HEK293 (cell line): Measurements from ENCODE around the gene LRRC57.

Experiments
- CTCF ChIA-PET: fragments of 350-600 bp; formaldehyde crosslinking; extraction: SDS; loops from one replicate; lab custom pipeline; 2021; ENCODE audit warnings: antibody characterized with exemption; lab: Yijun Ruan, JAX
- POLR2A ChIA-PET: fragments of 300-600 bp; formaldehyde crosslinking; extraction: SDS; loops from one replicate; lab custom pipeline; 2020; ENCODE audit warnings: antibody characterized with exemption, inconsistent platforms; lab: Yijun Ruan, JAX
- H3K27ac ChIP-seq: fragments of 200-500 bp; sonication (Bioruptor generic); 2 replicates; pipeline ENCODE4 v1.5.1; 2014; ENCODE audit warnings: low read depth, low read length, control low read depth, inconsistent platforms; ENCODE audit errors: extremely low read depth
- H3K36me3 ChIP-seq, 2 experiments: fragments of 200-500 bp in 1 of 2; sonication (Bioruptor generic) in 1 of 2; 1 replicate in 1 of 2; 2 replicates in 1 of 2; pipeline ENCODE4 v1.5.1; 2014 to 2017; ENCODE audit warnings: inconsistent platforms in 2 of 2, low read length in 2 of 2; ENCODE audit not compliant: control insufficient read depth in 2 of 2, insufficient read depth in 1 of 2
- H3K4me1 ChIP-seq: fragments of 200-500 bp; sonication (Bioruptor generic); 2 replicates; pipeline ENCODE4 v1.5.1; 2014; ENCODE audit warnings: mild to moderate bottlenecking, low read length, inconsistent platforms; ENCODE audit not compliant: control insufficient read depth, insufficient read depth
- H3K4me3 ChIP-seq: 2 replicates; pipeline ENCODE4 v1.5.1; 2011; ENCODE audit warnings: low read depth, mild to moderate bottlenecking, control low read depth, low read length, moderate library complexity
- H3K9me3 ChIP-seq: fragments of 200-500 bp; sonication (Bioruptor generic); 2 replicates; pipeline ENCODE4 v1.5.1; 2014; ENCODE audit warnings: low read depth, low read length, inconsistent platforms; ENCODE audit not compliant: control insufficient read depth, insufficient read depth
- GLIS2 ChIP-seq: fragments of 450-650 bp; formaldehyde crosslinking; IDR thresholded peaks from 2 replicates; pipeline ENCODE4 v1.5.1; 2016; ENCODE audit warnings: missing biosample characterization, missing genetic modification characterization
- PRDM4 ChIP-seq: fragments of 450-650 bp; formaldehyde crosslinking; IDR thresholded peaks from 2 replicates; pipeline ENCODE4 v1.5.1; 2017; ENCODE audit warnings: missing biosample characterization, missing genetic modification characterization
- PRDM6 ChIP-seq: fragments of 450-650 bp; formaldehyde crosslinking; IDR thresholded peaks from 2 replicates; pipeline ENCODE4 v1.5.1; 2017; ENCODE audit warnings: missing biosample characterization, missing genetic modification characterization
- RBAK ChIP-seq: fragments of 450-650 bp; formaldehyde crosslinking; IDR thresholded peaks from 2 replicates; pipeline ENCODE4 v1.5.1; 2016; ENCODE audit warnings: missing biosample characterization, missing genetic modification characterization
- TRIM28 ChIP-seq: IDR thresholded peaks from 2 replicates; pipeline ENCODE4 v1.6.1; 2011; ENCODE audit warnings: low read length, control low read depth, borderline replicate concordance
- ZBTB10 ChIP-seq: fragments of 450-650 bp; formaldehyde crosslinking; IDR thresholded peaks from 2 replicates; pipeline ENCODE4 v1.5.1; 2016; ENCODE audit warnings: missing biosample characterization, missing genetic modification characterization
- ZIC2 ChIP-seq: fragments of 450-650 bp; formaldehyde crosslinking; IDR thresholded peaks from 2 replicates; pipeline ENCODE4 v1.5.1; 2016; ENCODE audit warnings: missing biosample characterization, missing genetic modification characterization
- ZNF132 ChIP-seq: fragments of 450-650 bp; formaldehyde crosslinking; IDR thresholded peaks from 2 replicates; pipeline ENCODE4 v1.5.1; 2017; ENCODE audit warnings: missing biosample characterization, missing genetic modification characterization, borderline replicate concordance
- ZNF140 ChIP-seq: fragments of 450-650 bp; formaldehyde crosslinking; IDR thresholded peaks from 2 replicates; pipeline ENCODE4 v1.5.1; 2016; ENCODE audit warnings: missing biosample characterization, missing genetic modification characterization
- ZNF146 ChIP-seq: fragments of 450-650 bp; formaldehyde crosslinking; IDR thresholded peaks from 2 replicates; pipeline ENCODE4 v1.5.1; 2016; ENCODE audit warnings: missing biosample characterization, missing genetic modification characterization
- ZNF266 ChIP-seq: fragments of 450-650 bp; formaldehyde crosslinking; IDR thresholded peaks from 2 replicates; pipeline ENCODE4 v1.5.1; 2016; ENCODE audit warnings: missing biosample characterization, missing genetic modification characterization, low read depth
- ZNF394 ChIP-seq: fragments of 450-650 bp; formaldehyde crosslinking; IDR thresholded peaks from 2 replicates; pipeline ENCODE4 v1.5.1; 2016; ENCODE audit warnings: missing biosample characterization, missing genetic modification characterization, mild to moderate bottlenecking, moderate library complexity, borderline replicate concordance
- ZNF426 ChIP-seq: fragments of 450-650 bp; formaldehyde crosslinking; IDR thresholded peaks from 2 replicates; pipeline ENCODE4 v1.5.1; 2017; ENCODE audit warnings: missing biosample characterization, missing genetic modification characterization, mild to moderate bottlenecking, inconsistent platforms, moderate library complexity
- ZNF488 ChIP-seq: fragments of 450-650 bp; formaldehyde crosslinking; IDR thresholded peaks from 2 replicates; pipeline ENCODE4 v1.5.1; 2016; ENCODE audit warnings: missing biosample characterization, missing genetic modification characterization
- ZNF514 ChIP-seq: fragments of 450-650 bp; formaldehyde crosslinking; IDR thresholded peaks from 2 replicates; pipeline ENCODE4 v1.5.1; 2016; ENCODE audit warnings: missing biosample characterization, missing genetic modification characterization
- ZNF549 ChIP-seq: fragments of 450-650 bp; IDR thresholded peaks from 2 replicates; pipeline ENCODE4 v1.5.1; 2018; ENCODE audit warnings: missing biosample characterization, missing genetic modification characterization, mild to moderate bottlenecking, inconsistent platforms, moderate library complexity
- ZNF558 ChIP-seq: fragments of 450-650 bp; formaldehyde crosslinking; IDR thresholded peaks from 2 replicates; pipeline ENCODE4 v1.5.1; 2016; ENCODE audit warnings: missing biosample characterization, missing genetic modification characterization
- ZNF560 ChIP-seq: fragments of 450-650 bp; formaldehyde crosslinking; IDR thresholded peaks from 2 replicates; pipeline ENCODE4 v1.5.1; 2017; ENCODE audit warnings: missing biosample characterization, missing genetic modification characterization, borderline replicate concordance
- ZNF585B ChIP-seq: fragments of 450-650 bp; formaldehyde crosslinking; IDR thresholded peaks from 2 replicates; pipeline ENCODE4 v1.5.1; 2016; ENCODE audit warnings: missing biosample characterization, missing genetic modification characterization
- ZNF624 ChIP-seq: fragments of 450-650 bp; formaldehyde crosslinking; IDR thresholded peaks from 2 replicates; pipeline ENCODE4 v1.5.1; 2017; ENCODE audit warnings: missing biosample characterization, missing genetic modification characterization
- ZNF626 ChIP-seq: fragments of 450-650 bp; sonication (Bioruptor Pico); formaldehyde crosslinking; IDR thresholded peaks from 2 replicates; pipeline ENCODE4 v1.5.1; 2018; ENCODE audit warnings: missing biosample characterization, missing genetic modification characterization, inconsistent platforms
- ZNF670 ChIP-seq: fragments of 450-650 bp; formaldehyde crosslinking; IDR thresholded peaks from 2 replicates; pipeline ENCODE4 v1.5.1; 2016; ENCODE audit warnings: missing biosample characterization, missing genetic modification characterization, low read depth
- ZNF692 ChIP-seq: fragments of 450-650 bp; formaldehyde crosslinking; IDR thresholded peaks from 2 replicates; pipeline ENCODE4 v1.5.1; 2016; ENCODE audit warnings: missing biosample characterization, missing genetic modification characterization
- ZNF707 ChIP-seq: fragments of 450-650 bp; formaldehyde crosslinking; IDR thresholded peaks from 2 replicates; pipeline ENCODE4 v1.5.1; 2016; ENCODE audit warnings: missing biosample characterization, missing genetic modification characterization
- ZNF747 ChIP-seq: fragments of 450-650 bp; formaldehyde crosslinking; IDR thresholded peaks from 2 replicates; pipeline ENCODE4 v1.5.1; 2016; ENCODE audit warnings: missing biosample characterization, missing genetic modification characterization
- ZNF776 ChIP-seq: fragments of 450-650 bp; formaldehyde crosslinking; IDR thresholded peaks from 2 replicates; pipeline ENCODE4 v1.5.0; 2017; ENCODE audit warnings: missing biosample characterization, missing genetic modification characterization, borderline replicate concordance
- ZNF830 ChIP-seq: fragments of 450-650 bp; IDR thresholded peaks from 2 replicates; pipeline ENCODE4 v1.5.0; 2018; ENCODE audit warnings: missing biosample characterization, missing genetic modification characterization, low read depth, mild to moderate bottlenecking, moderate library complexity

Gene LRRC57

GRCh38 chr15:42595626-42596240 is 47.1 kb upstream of the LRRC57 start:
- no peaks in the 10 kb centered on the region for H3K9me3 ChIP-seq
- TF ChIP-seq GLIS2 (tag by site-specific recombination), result no peak
- TF ChIP-seq ZNF146 (tag by site-specific recombination), result no peak
- no peak for TF ChIP-seq ZNF707 (tag by site-specific recombination)
- no peak for TF ChIP-seq ZNF776
- no peak for TF ChIP-seq ZNF560
- no peak for TF ChIP-seq ZNF692 (tag by site-specific recombination)
- no peak for TF ChIP-seq ZNF830
- no peak for TF ChIP-seq ZNF266 (tag by site-specific recombination)
- no peak for TF ChIP-seq ZNF394 (tag by site-specific recombination)
- no peak for TF ChIP-seq ZNF140 (tag by site-specific recombination)
- TF ChIP-seq ZBTB10 (tag by site-specific recombination), result no peak
- TF ChIP-seq ZNF514 (tag by site-specific recombination), result no peak
- no peak for TF ChIP-seq PRDM6 (tag by site-specific recombination)
- TF ChIP-seq ZNF626 (tag by site-specific recombination), result no peak
- no peak for TF ChIP-seq ZNF558 (tag by site-specific recombination)
- TF ChIP-seq ZIC2 (tag by site-specific recombination), result no peak
- TF ChIP-seq ZNF488, result no peak
- TF ChIP-seq ZNF132 (tag by site-specific recombination), result no peak
- TF ChIP-seq ZNF426, result no peak
- TF ChIP-seq ZNF747 (tag by site-specific recombination), result no peak
- no peaks in the 10 kb centered on the region for H3K4me1 ChIP-seq
- no peak overlapping the region for H3K27ac ChIP-seq
- H3K4me3 ChIP-seq, result no peak overlapping the region
- peaks cover 0 to 3% of the 10 kb centered on the region in 2 experiments; a peak in 1 of 3 replicates for H3K36me3 ChIP-seq
- POLR2A ChIA-PET, result no interaction called here
- CTCF ChIA-PET, result no interaction called here

- Histone ChIP-seq H3K36me3 (no peaks in the 10 kb centered on the region), H3K4me1 (no peaks in the 10 kb centered on the region), H3K4me3 (no peak overlapping the region), H3K9me3 (no peaks in the 10 kb centered on the region), H3K27ac (no peak overlapping the region)
- POLR2A ChIA-PET, result no interaction called here
- CTCF ChIA-PET, result no interaction called here
- TF ChIP-seq TRIM28 (no peak), RBAK (tag by site-specific recombination) (no peak), PRDM4 (tag by site-specific recombination) (no peak), ZNF549 (no peak), ZNF624 (tag by site-specific recombination) (no peak), ZNF585B (no peak), ZNF670 (tag by site-specific recombination) (no peak)
Measured at GRCh38 chr15:42594095-42594494, 45.5 kb upstream of the LRRC57 start.
